ENCODE measurements around the gene ZBTB46.
"Not testable (repeated sequence)": the region's sequence is repeated elsewhere in the genome, so short reads cannot be mapped to it uniquely, and the experiment has no call there.

The ZBTB46 gene

GRCh38 chr20:63857764-63858392 is 26.8 kb upstream of the ZBTB46 start:
- DNase-seq, result no peak

GRCh38 chr20:63856098-63856511 is 25.0 kb upstream of the ZBTB46 start:
- no peak for DNase-seq

- no peak for DNase-seq
These were observed 24.5 kb upstream of the ZBTB46 start for GRCh38 chr20:63855363-63856097.

- no peak for DNase-seq
These were observed 23.8 kb upstream of the ZBTB46 start for GRCh38 chr20:63854766-63855362.

- no peak for DNase-seq
These were observed 23.2 kb upstream of the ZBTB46 start for GRCh38 chr20:63854069-63854765.

GRCh38 chr20:63853733-63854068 is 22.6 kb upstream of the ZBTB46 start:
- DNase-seq, result not testable (repeated sequence)

- not testable (repeated sequence) for DNase-seq
These were observed 20.5 kb upstream of the ZBTB46 start for GRCh38 chr20:63851548-63851943.

- DNase-seq, result no peak
These were observed 19.9 kb upstream of the ZBTB46 start for GRCh38 chr20:63850689-63851547.

- DNase-seq, result no peak
These were observed 17.2 kb upstream of the ZBTB46 start for GRCh38 chr20:63848003-63848911.

GRCh38 chr20:63847237-63848002 is 16.4 kb upstream of the ZBTB46 start:
- peak; percentile 17 for DNase-seq

- DNase-seq, result no peak
These were observed 15.8 kb upstream of the ZBTB46 start for GRCh38 chr20:63846888-63847236.

GRCh38 chr20:63846128-63846771 is 15.2 kb upstream of the ZBTB46 start:
- peak; percentile 20 for DNase-seq

- no peak for DNase-seq
These were observed 13.5 kb upstream of the ZBTB46 start for GRCh38 chr20:63844511-63844991.

- DNase-seq, result no peak
These were observed 12.7 kb upstream of the ZBTB46 start for GRCh38 chr20:63843778-63844177.

- no peak for DNase-seq
These were observed 12.2 kb upstream of the ZBTB46 start for GRCh38 chr20:63843222-63843621.

GRCh38 chr20:63842258-63842657 is 11.2 kb upstream of the ZBTB46 start:
- no peak for DNase-seq

- no peak for DNase-seq
These were observed 9.4 kb upstream of the ZBTB46 start for GRCh38 chr20:63840405-63840828.

GRCh38 chr20:63839620-63840019 is 8.6 kb upstream of the ZBTB46 start:
- DNase-seq, result no peak

GRCh38 chr20:63837479-63837878 is 6.4 kb upstream of the ZBTB46 start:
- DNase-seq, result no peak
